ENCODE results near the gene SPIN1. TPM values are rescaled to one million over a fixed set of nuclear protein-coding genes. Genes with fewer than 3 reads are reported as not detected.

Gene SPIN1
- total RNA-seq, 2 donors from 2014 or later = 21.8 to 42.8 TPM

DNA sequence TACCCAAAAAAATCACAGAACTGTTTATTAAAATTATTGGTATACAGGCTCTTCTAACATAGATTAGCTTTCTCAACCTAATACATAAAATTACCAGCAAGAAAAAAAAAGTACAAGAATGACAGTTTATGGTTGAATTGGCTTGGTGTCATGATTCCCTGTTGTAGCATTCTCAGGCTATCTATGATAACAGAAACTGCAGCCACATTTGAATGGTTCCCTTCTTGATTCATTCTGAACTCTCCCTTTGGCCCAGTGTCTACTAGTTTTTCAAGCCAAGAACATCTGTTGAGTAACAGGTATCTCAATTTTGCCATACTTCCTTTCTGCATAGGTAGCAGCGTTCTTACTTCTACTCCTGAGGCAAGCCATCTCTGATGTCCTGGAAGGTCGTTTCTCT lies 3.0 kb downstream of the SPIN1 start:
- Histone ChIP-seq H3K4me3 (no peak overlapping the region), H3K27ac (peak overlapping the region in 1 of 4 donors; percentile 29), H3K9me3 (no peaks in the 10 kb centered on the region), H3K27me3 (no peaks in the 10 kb centered on the region), H3K36me3 (replicated peaks in 1 of 2; ENCODE audit: insufficient read depth in 1 of 2, low read depth in 2 of 2) (no peaks in the 10 kb centered on the region), H3K4me1 (peaks cover 25% of the 10 kb centered on the region)
- WGBS, 2 donors = 59 to 74% methylated on average over 2 of the region's 2 CpGs
- DNase-seq = no peak
- ATAC-seq = no peak
- no peak for TF ChIP-seq POLR2A (IDR thresholded peaks at IDR 0.05)
- TF ChIP-seq, protein P1, sequence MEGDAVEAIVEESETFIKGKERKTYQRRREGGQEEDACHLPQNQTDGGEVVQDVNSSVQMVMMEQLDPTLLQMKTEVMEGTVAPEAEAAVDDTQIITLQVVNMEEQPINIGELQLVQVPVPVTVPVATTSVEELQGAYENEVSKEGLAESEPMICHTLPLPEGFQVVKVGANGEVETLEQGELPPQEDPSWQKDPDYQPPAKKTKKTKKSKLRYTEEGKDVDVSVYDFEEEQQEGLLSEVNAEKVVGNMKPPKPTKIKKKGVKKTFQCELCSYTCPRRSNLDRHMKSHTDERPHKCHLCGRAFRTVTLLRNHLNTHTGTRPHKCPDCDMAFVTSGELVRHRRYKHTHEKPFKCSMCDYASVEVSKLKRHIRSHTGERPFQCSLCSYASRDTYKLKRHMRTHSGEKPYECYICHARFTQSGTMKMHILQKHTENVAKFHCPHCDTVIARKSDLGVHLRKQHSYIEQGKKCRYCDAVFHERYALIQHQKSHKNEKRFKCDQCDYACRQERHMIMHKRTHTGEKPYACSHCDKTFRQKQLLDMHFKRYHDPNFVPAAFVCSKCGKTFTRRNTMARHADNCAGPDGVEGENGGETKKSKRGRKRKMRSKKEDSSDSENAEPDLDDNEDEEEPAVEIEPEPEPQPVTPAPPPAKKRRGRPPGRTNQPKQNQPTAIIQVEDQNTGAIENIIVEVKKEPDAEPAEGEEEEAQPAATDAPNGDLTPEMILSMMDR (IDR thresholded peaks at IDR 0.05) = no peak
- intact Hi-C loops (cut with DNase I) = no loop called here

DNA sequence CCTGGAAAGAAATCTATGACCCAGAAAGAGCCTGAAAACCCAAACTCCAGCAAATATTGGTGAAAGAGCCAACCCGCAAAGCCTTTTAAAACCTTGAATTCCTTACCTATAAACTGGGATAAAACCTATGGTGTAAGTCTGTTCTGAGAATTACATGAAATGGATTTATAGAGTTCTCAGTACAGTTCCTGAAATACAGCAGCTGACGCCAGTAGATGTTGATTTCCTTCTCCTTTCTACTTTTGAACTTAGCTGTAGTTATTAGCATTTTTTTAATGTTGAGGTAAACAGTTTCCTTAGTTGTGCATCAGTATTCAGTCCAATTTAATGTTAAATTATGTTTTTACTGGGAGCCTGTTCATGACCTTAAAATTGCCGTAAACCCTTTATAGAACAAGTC lies 3.7 kb downstream of the SPIN1 start:
- Histone ChIP-seq H3K27me3 (no peaks in the 10 kb centered on the region), H3K27ac (peak overlapping the region in 1 of 4 donors; percentile 29), H3K36me3 (replicated peaks in 1 of 2; ENCODE audit: insufficient read depth in 1 of 2, low read depth in 2 of 2) (no peaks in the 10 kb centered on the region), H3K4me1 (peaks cover 21% of the 10 kb centered on the region), H3K9me3 (no peaks in the 10 kb centered on the region), H3K4me3 (no peak overlapping the region)
- WGBS, 2 donors = 69 to 88% methylated on average over 3 of the region's 3 CpGs
- TF ChIP-seq, protein P1 (IDR thresholded peaks at IDR 0.05) = no peak
- TF ChIP-seq POLR2A (IDR thresholded peaks at IDR 0.05) = no peak
- intact Hi-C loops (cut with DNase I) = no loop called here
- DNase-seq = no peak
- ATAC-seq = no peak

DNA sequence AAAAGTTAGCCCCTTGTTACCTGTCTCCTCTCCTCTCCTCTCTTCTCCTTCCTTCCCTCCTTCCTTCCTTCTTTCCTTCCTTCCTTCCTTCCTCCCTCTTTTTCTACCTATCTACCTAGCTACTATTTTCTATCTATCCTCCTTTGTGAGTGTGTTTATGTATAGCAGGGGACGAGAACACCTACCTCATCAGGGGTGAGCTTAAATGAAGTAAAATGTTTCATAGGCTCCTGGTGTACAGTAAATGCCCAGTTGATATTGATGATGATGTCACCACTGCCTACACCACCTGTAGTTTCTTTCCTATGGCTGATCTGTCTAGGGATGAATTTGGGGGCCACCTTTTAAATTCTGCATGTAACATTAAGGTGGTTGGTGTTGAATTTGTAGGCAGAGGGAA lies 4.3 kb downstream of the SPIN1 start:
- 72% methylated on average over 1 of the region's 1 CpG for WGBS, 2 donors
- Histone ChIP-seq H3K4me1 (peaks cover 27% of the 10 kb centered on the region), H3K4me3 (no peak overlapping the region), H3K36me3 (replicated peaks in 1 of 2; ENCODE audit: insufficient read depth in 1 of 2, low read depth in 2 of 2) (no peaks in the 10 kb centered on the region), H3K27ac (no peak overlapping the region), H3K9me3 (no peaks in the 10 kb centered on the region), H3K27me3 (no peaks in the 10 kb centered on the region)
- no peak for ATAC-seq
- no peak for DNase-seq
- TF ChIP-seq POLR2A (IDR thresholded peaks at IDR 0.05) = no peak
- TF ChIP-seq, protein P1 (IDR thresholded peaks at IDR 0.05) = no peak
- intact Hi-C loops (cut with DNase I) = no loop called here

DNA sequence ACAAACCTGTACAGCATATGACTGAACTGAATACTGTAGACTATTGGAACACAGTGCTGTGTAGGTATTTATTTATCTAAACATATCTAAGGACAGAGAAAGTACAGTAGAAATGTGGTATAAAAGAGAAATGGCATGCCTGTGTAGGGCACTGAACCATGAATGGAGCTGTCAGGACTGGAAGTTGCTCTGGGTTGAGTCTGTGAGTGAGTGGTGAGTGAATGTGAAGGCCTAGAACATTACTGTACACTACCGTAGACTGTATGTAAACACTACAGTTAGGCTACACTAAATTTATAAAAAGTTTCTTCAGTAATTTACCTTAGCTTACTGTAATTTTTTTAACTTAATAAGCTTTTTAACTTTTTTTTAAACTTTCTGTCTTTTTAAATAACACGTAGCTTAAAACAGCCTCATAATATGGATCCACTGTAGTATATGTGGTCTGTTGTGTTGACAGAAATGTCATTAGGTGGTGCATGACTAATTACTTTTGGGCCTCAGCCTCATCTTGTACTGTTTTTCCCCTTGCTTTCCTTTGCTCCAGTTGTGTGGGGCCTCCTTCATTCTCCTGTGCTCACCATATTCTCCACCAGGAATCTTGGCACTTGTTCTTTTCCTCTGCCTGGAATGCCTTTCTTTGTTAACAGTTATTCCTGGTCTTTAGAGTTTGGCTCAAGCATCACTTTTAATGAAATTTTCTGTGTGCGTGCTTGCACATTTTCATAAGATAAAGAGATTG lies 8.8 kb downstream of the SPIN1 start:
- Histone ChIP-seq H3K27ac (no peak overlapping the region), H3K27me3 (no peaks in the 10 kb centered on the region), H3K4me3 (no peak overlapping the region), H3K36me3 (replicated peaks in 1 of 2; ENCODE audit: insufficient read depth in 1 of 2, low read depth in 2 of 2) (no peaks in the 10 kb centered on the region), H3K9me3 (no peaks in the 10 kb centered on the region), H3K4me1 (peaks cover 11% of the 10 kb centered on the region)
- intact Hi-C loops (cut with DNase I) = no loop called here
- WGBS, 2 donors = 77 to 80% methylated on average over 3 of the region's 3 CpGs
- no peak for ATAC-seq
- TF ChIP-seq, protein P1 (IDR thresholded peaks at IDR 0.05) = no peak
- no peak for TF ChIP-seq POLR2A (IDR thresholded peaks at IDR 0.05)
- no peak for DNase-seq

DNA sequence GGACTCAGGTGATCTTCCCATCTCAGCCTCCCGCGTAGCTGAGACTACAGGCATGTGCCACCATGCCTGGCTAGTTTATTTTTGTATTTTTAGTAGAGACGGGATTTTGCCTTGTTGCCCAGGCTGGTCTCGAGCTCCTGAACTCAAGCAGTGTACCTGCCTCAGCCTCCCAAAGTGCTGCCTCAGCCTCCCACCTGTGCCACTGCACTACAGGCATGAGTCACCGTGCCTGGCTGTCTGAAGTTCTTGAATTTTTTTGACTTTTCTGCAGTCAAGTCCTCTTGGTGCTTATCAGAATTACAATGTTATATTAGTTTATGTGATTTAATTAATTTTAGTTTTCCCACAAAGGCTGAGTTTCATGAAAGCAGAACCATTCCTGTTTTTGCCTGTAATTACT lies 9.8 kb downstream of the SPIN1 start:
- Histone ChIP-seq H3K36me3 (replicated peaks in 1 of 2; ENCODE audit: insufficient read depth in 1 of 2, low read depth in 2 of 2) (no peaks in the 10 kb centered on the region), H3K27me3 (no peaks in the 10 kb centered on the region), H3K4me3 (no peak overlapping the region), H3K27ac (no peak overlapping the region), H3K9me3 (no peaks in the 10 kb centered on the region), H3K4me1 (peaks cover 11% of the 10 kb centered on the region)
- ATAC-seq (no peak), DNase-seq (no peak)
- WGBS, 2 donors = 80 to 89% methylated on average over 5 of the region's 5 CpGs
- TF ChIP-seq, protein P1 (IDR thresholded peaks at IDR 0.05) = no peak
- no peak for TF ChIP-seq POLR2A (IDR thresholded peaks at IDR 0.05)
- intact Hi-C loops (cut with DNase I) = no loop called here
